A673 (cell line): ENCODE measurements around the gene CACNA2D4. TPM values are rescaled to one million over a fixed set of nuclear protein-coding genes. Genes with fewer than 3 reads are reported as not detected.

Experiments used
- BruUV-seq: library from RNA; stranded (reverse); fragments of 400-500 nt; replicated peaks from 2 replicates; lab custom pipeline; 2021; lab: Mats Ljungman, UMichigan
- CTCF ChIA-PET: fragments of 300-600 bp; sonication (Branson Sonifier 250); formaldehyde crosslinking; loops from one replicate; lab custom pipeline; 2022; ENCODE audit warnings: antibody characterized with exemption; lab: Charles Lee
- POLR2A ChIA-PET: fragments of 300-600 bp; sonication (Branson Sonifier 250); formaldehyde crosslinking; loops from one replicate; lab custom pipeline; 2022; ENCODE audit warnings: antibody characterized with exemption; ENCODE audit not compliant: low non-redundant PET; lab: Charles Lee
- DNase-seq: peaks from one replicate; pipeline ENCODE4 v3.0.0-alpha.2; 2015; ENCODE audit warnings: low spot score
- H3K27ac ChIP-seq: fragments of 200-600 bp; sonication (generic); 2 replicates; pipeline ENCODE4 v1.5.1; 2016; ENCODE audit warnings: mixed run types, low read depth, mild to moderate bottlenecking, mixed read lengths, antibody characterized with exemption, low read length; ENCODE audit not compliant: poor library complexity, severe bottlenecking
- H3K27me3 ChIP-seq: fragments of 200-600 bp; sonication (generic); replicated peaks from 2 replicates; pipeline ENCODE4 v1.6.1; 2017; ENCODE audit warnings: mixed run types, low read depth, mild to moderate bottlenecking, mixed read lengths, antibody characterized with exemption, low read length; ENCODE audit not compliant: insufficient read depth, poor library complexity
- H3K36me3 ChIP-seq: fragments of 200-600 bp; sonication (generic); 2 replicates; pipeline ENCODE4 v1.6.1; 2016; ENCODE audit warnings: mixed run types, mild to moderate bottlenecking, mixed read lengths, antibody characterized with exemption, low read length; ENCODE audit not compliant: insufficient read depth, poor library complexity, severe bottlenecking
- H3K4me1 ChIP-seq: fragments of 200-600 bp; sonication (generic); 2 replicates; pipeline ENCODE4 v1.6.1; 2017; ENCODE audit warnings: mixed run types, mild to moderate bottlenecking, mixed read lengths, antibody characterized with exemption, low read length; ENCODE audit not compliant: insufficient read depth, poor library complexity, severe bottlenecking
- H3K4me3 ChIP-seq: fragments of 200-600 bp; sonication (generic); 2 replicates; pipeline ENCODE4 v1.5.1; 2016; ENCODE audit warnings: low read depth, mixed run types, mild to moderate bottlenecking, mixed read lengths, low read length; ENCODE audit not compliant: poor library complexity, severe bottlenecking
- H3K9me3 ChIP-seq: fragments of 200-600 bp; sonication (generic); 2 replicates; pipeline ENCODE4 v1.6.1; 2016; ENCODE audit warnings: mixed run types, low read depth, mild to moderate bottlenecking, mixed read lengths, antibody characterized with exemption, low read length; ENCODE audit not compliant: poor library complexity, severe bottlenecking
- CTCF ChIP-seq: fragments of 300-800, 200-600 bp; sonication (generic); conservative IDR thresholded peaks from 2 replicates; pipeline ENCODE4 v1.5.1; 2017; ENCODE audit warnings: low read depth, mild to moderate bottlenecking, antibody characterized with exemption, low read length, moderate library complexity, mixed read lengths
- EZH2 ChIP-seq: fragments of 200-600 bp; sonication (generic); IDR thresholded peaks from 2 replicates; pipeline ENCODE4 v1.6.1; 2017; ENCODE audit warnings: borderline replicate concordance, low read depth, mild to moderate bottlenecking, mixed read lengths, antibody characterized with exemption, low read length; ENCODE audit not compliant: poor library complexity, severe bottlenecking
- intact Hi-C: fragments of 100-400 bp; cut with micrococcal nuclease; formaldehyde crosslinking; loops from one replicate; pipeline ENCODE4 v1.10.0; 2022; ENCODE audit not compliant: unreplicated experiment
- total RNA-seq: library from RNA; stranded (reverse); gene quantifications from 2 replicates; pipeline ENCODE4 v1.2.3, GENCODE V29; 2021

The CACNA2D4 gene
- total RNA-seq, 1 experiment from 2014 or later, result 0.41 TPM

GRCh38 chr12:1924996-1925683 lies 6.7 kb upstream of the CACNA2D4 start:
- TF ChIP-seq EZH2, result no peak
- TF ChIP-seq CTCF, result no peak
- CTCF ChIA-PET, result no interaction called here
- intact Hi-C loops, result no loop called here
- Histone ChIP-seq H3K4me1 (no peaks in the 10 kb centered on the region), H3K4me3 (no peak overlapping the region), H3K27ac (no peak overlapping the region), H3K36me3 (no peaks in the 10 kb centered on the region), H3K27me3 (no peaks in the 10 kb centered on the region), H3K9me3 (no peaks in the 10 kb centered on the region)
- DNase-seq, result no peak
- no TSS peak for BruUV-seq
- POLR2A ChIA-PET, result no interaction called here

- POLR2A ChIA-PET, result no interaction called here
- BruUV-seq, result no TSS peak
- Histone ChIP-seq H3K27me3 (no peaks in the 10 kb centered on the region), H3K4me1 (peaks cover 17% of the 10 kb centered on the region), H3K36me3 (no peaks in the 10 kb centered on the region), H3K9me3 (no peaks in the 10 kb centered on the region), H3K27ac (no peak overlapping the region), H3K4me3 (no peak overlapping the region)
- no peak for DNase-seq
- intact Hi-C loops, result no loop called here
- CTCF ChIA-PET, result no interaction called here
- no peak for TF ChIP-seq CTCF
- no peak for TF ChIP-seq EZH2
Measured at GRCh38 chr12:1922985-1923384, 4.5 kb upstream of the CACNA2D4 start.

DNA sequence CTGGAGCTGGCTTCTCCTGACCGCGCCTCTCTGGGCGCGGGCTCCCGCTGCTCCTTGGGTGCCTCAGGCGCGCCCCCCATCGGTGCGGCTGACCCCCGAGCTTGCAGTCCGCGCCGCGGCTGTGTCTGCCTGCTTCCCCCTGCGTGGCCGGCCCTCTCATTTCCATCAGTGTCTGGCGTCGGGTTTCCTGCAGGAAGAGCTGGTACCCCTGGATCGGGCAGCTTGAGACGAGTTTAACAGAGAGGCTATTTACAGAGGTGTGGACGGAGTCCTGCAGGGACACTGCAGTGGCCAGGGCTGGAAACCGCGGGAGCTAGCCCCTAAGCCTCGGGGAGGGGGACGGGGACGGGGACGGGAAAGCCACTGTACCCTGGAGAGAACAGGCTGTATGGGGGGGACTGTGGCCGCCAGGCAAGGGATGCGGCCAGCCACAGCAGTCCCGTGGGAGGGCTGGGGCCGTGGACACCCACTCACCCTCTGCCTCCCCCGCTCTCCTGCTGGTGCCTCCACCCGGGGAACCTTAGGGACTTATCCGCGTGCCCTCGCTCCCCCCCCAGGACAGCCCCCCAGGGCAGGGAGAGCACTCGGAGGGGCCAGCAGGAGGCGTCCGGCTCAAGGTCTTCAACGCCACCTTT lies 3.7 kb upstream of the CACNA2D4 start:
- TF ChIP-seq EZH2, result no peak
- no peak for TF ChIP-seq CTCF
- ChIA-PET POLR2A (no interaction called here), CTCF (no interaction called here)
- H3K36me3 ChIP-seq, result no peaks in the 10 kb centered on the region
- peaks cover 25% of the 10 kb centered on the region for H3K4me1 ChIP-seq
- H3K9me3 ChIP-seq, result no peaks in the 10 kb centered on the region
- no peak overlapping the region for H3K27ac ChIP-seq
- no peaks in the 10 kb centered on the region for H3K27me3 ChIP-seq
- no TSS peak for BruUV-seq
- intact Hi-C loops, result no loop called here
- no peak for DNase-seq
- H3K4me3 ChIP-seq, result no peak overlapping the region
